WTC11 (cell line): ENCODE data around the gene CTNNAL1.

ENCODE experiments used
- TCF7 ChIP-seq: sonication (generic); formaldehyde crosslinking; IDR thresholded peaks from 2 replicates; pipeline ENCODE4 v1.8.0; 2022; ENCODE audit warnings: mild to moderate bottlenecking, low read depth, missing genetic modification reagents, moderate library complexity
- TEAD4 ChIP-seq: sonication (generic); formaldehyde crosslinking; IDR thresholded peaks from 2 replicates; pipeline ENCODE4 v1.8.0; 2022; ENCODE audit warnings: mild to moderate bottlenecking, missing genetic modification reagents
- ZNF416 ChIP-seq: fragments of 250-450 bp; sonication (Bioruptor Pico); IDR thresholded peaks from 2 replicates; pipeline ENCODE4 v1.9.0; 2021; ENCODE audit warnings: mild to moderate bottlenecking, inconsistent platforms
- TF ChIP-seq, protein P1 (sequence below): fragments of 200-600 bp; IDR thresholded peaks from 2 replicates; pipeline ENCODE4 v1.8.0; 2022; ENCODE audit warnings: antibody characterized with exemption
- TF ChIP-seq, protein P2 (sequence below): sonication (generic); formaldehyde crosslinking; IDR thresholded peaks from 2 replicates; pipeline ENCODE4 v1.8.0; 2022; ENCODE audit warnings: mild to moderate bottlenecking, missing genetic modification reagents
- TF ChIP-seq, protein P3 (sequence below): sonication (generic); formaldehyde crosslinking; IDR thresholded peaks from 2 replicates; pipeline ENCODE4 v1.8.0; 2022; ENCODE audit warnings: mild to moderate bottlenecking, missing genetic modification reagents
- TF ChIP-seq, protein P4 (sequence below): sonication (generic); formaldehyde crosslinking; IDR thresholded peaks from 2 replicates; pipeline ENCODE4 v1.8.1; 2023; ENCODE audit warnings: mild to moderate bottlenecking, missing genetic modification reagents

DNA sequence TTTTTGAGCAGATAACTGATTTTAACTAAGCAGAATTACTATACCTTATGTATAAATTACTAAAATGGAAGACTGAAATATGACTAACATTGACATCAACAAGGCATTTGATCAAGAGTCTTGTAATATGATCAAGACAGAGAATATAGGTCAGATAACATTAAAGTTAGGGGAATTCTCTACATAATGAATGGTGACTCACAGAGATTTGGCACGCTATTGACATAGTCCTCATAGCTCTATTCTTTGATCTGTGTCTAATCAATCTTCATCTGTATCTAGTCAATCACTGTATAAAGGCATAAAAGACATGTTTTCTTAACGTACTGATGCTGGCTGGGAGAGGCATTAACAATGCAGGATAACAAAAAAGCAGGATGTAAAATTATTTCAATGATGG lies 61.7 kb downstream of the CTNNAL1 start:
- TF ChIP-seq, protein P1, sequence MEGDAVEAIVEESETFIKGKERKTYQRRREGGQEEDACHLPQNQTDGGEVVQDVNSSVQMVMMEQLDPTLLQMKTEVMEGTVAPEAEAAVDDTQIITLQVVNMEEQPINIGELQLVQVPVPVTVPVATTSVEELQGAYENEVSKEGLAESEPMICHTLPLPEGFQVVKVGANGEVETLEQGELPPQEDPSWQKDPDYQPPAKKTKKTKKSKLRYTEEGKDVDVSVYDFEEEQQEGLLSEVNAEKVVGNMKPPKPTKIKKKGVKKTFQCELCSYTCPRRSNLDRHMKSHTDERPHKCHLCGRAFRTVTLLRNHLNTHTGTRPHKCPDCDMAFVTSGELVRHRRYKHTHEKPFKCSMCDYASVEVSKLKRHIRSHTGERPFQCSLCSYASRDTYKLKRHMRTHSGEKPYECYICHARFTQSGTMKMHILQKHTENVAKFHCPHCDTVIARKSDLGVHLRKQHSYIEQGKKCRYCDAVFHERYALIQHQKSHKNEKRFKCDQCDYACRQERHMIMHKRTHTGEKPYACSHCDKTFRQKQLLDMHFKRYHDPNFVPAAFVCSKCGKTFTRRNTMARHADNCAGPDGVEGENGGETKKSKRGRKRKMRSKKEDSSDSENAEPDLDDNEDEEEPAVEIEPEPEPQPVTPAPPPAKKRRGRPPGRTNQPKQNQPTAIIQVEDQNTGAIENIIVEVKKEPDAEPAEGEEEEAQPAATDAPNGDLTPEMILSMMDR, result no peak
- TF ChIP-seq, protein P2, sequence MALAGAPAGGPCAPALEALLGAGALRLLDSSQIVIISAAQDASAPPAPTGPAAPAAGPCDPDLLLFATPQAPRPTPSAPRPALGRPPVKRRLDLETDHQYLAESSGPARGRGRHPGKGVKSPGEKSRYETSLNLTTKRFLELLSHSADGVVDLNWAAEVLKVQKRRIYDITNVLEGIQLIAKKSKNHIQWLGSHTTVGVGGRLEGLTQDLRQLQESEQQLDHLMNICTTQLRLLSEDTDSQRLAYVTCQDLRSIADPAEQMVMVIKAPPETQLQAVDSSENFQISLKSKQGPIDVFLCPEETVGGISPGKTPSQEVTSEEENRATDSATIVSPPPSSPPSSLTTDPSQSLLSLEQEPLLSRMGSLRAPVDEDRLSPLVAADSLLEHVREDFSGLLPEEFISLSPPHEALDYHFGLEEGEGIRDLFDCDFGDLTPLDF, result no peak
- TF ChIP-seq, protein P3, sequence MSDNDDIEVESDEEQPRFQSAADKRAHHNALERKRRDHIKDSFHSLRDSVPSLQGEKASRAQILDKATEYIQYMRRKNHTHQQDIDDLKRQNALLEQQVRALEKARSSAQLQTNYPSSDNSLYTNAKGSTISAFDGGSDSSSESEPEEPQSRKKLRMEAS, result no peak
- TF ChIP-seq, protein P4, sequence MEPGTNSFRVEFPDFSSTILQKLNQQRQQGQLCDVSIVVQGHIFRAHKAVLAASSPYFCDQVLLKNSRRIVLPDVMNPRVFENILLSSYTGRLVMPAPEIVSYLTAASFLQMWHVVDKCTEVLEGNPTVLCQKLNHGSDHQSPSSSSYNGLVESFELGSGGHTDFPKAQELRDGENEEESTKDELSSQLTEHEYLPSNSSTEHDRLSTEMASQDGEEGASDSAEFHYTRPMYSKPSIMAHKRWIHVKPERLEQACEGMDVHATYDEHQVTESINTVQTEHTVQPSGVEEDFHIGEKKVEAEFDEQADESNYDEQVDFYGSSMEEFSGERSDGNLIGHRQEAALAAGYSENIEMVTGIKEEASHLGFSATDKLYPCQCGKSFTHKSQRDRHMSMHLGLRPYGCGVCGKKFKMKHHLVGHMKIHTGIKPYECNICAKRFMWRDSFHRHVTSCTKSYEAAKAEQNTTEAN (CRISPR knock-in tag), result no peak
- TF ChIP-seq ZNF416 (CRISPR knock-in tag) (no peak), TCF7 (CRISPR knock-in tag) (no peak), TEAD4 (CRISPR knock-in tag) (no peak)
